Glomerular visceral epithelial cell (primary cell): Measurements from ENCODE around the gene POLDIP3.
A peak's percentile ranks its signal among the peaks of the same experiment; 100 is the strongest.

ENCODE experiments used
- DNase-seq: peaks from one replicate; pipeline ENCODE4 v3.0.0-alpha.2; 2016; ENCODE audit errors: extremely low spot score

Gene POLDIP3, protein sequence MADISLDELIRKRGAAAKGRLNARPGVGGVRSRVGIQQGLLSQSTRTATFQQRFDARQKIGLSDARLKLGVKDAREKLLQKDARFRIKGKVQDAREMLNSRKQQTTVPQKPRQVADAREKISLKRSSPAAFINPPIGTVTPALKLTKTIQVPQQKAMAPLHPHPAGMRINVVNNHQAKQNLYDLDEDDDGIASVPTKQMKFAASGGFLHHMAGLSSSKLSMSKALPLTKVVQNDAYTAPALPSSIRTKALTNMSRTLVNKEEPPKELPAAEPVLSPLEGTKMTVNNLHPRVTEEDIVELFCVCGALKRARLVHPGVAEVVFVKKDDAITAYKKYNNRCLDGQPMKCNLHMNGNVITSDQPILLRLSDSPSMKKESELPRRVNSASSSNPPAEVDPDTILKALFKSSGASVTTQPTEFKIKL

DNA sequence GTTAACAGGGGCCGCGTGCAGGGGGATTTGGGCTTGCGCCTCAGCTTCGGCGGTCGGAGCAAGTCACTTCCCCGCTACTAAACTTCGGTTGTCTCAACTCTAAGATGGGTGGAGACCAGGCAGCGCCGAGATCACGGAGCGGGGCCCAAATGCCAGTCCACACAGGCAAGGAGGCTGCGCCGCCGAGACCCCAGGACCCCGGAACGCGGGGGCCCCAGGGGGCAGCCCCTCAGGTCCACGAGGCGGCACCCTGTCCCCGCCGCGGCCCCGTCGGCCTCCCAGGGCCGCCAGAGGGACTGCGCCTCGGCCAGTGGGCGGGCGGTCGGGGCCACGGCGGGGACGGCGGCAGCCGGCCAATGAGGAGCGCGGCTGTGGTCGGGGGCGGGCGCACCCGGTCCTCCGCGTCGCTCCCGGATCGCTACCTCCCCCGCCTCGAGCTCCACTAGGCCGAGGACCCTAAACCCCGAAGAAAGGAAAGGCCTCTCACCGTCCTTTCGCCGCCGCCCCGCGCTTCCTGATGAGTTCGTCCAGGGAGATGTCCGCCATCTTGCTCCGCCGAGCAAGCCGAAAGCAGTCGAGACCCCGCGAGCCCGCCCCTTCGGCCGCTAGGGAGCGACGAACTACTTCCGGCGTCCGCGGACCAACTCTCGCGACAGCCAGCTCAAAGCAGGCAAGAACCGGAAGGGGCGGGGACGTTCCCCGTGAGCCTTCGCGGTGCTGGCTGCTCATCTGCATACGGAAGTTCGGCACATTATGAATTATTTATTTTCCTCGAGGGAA is at the start of gene POLDIP3:
POLDIP3 (minus strand) TSS at position 572 of the 780 bp plus-strand sequence; CDS start at position 546, 26 bp downstream.
- DNase-seq, result peak; percentile 97

DNA sequence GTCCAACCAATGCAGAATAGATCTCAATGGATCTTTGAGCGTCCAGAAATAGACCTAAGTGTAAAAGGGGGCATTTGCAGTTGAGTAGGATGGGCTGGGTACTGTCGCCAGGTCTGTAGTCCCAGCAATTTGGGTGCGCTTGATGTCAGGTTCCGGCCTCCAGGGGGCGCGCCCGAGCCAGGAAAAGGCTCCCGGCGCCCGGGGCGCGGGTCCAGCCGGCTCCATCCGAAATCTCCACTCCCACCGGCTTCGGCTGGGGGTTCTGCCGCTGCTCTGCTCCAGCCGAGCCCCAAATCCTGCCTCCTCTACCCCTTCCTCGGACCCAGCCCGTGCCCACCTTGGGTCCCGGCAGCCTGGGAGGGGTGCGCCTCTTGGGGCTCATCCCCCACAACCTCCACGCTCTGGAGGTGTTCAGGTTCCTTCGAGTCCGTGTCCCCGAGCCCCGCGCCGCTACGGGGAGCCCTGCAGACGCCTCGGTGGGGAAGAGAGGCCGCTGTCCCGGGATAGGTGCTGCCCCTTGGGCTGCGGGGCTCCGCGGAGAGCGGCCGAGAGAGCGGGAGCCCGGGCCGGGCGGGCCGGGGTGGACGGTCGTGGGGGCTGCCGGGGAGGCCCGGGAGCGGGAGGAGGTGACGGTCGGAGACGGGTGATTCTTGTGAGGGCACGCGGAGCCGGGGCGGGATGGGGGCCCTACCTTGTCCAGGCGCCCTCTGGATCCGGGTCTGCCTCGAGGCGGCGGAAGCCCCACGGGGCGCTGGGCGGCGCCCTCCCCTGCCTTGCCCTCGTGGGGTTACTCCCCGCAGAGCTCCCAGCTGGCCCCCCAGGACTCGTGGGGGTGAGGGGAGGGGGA is 47.5 kb upstream of the POLDIP3 start:
- peak; percentile 69 for DNase-seq

DNA sequence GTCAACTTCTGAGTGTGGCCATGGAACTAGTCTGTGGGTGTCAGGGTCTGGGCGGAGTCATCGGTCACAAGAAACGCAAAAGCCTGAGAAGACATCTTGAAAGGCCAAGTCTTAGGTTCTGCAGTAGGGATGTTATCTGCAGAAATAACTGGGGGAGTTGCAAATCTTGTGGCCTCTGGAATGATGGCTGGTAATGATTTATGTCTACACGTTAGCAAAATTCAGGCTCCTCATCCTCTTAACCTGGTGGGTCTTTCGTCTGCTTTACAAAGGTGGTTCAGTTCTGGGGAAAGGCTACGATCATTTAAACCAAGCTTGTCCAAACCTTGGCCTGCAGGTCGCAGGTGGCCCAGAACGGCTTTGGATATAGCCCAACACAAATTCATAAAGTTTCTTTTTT is 41.9 kb upstream of the POLDIP3 start:
- no peak for DNase-seq

GRCh38 chr22:42655693-42656092 is 41.0 kb upstream of the POLDIP3 start:
- no peak for DNase-seq

DNA sequence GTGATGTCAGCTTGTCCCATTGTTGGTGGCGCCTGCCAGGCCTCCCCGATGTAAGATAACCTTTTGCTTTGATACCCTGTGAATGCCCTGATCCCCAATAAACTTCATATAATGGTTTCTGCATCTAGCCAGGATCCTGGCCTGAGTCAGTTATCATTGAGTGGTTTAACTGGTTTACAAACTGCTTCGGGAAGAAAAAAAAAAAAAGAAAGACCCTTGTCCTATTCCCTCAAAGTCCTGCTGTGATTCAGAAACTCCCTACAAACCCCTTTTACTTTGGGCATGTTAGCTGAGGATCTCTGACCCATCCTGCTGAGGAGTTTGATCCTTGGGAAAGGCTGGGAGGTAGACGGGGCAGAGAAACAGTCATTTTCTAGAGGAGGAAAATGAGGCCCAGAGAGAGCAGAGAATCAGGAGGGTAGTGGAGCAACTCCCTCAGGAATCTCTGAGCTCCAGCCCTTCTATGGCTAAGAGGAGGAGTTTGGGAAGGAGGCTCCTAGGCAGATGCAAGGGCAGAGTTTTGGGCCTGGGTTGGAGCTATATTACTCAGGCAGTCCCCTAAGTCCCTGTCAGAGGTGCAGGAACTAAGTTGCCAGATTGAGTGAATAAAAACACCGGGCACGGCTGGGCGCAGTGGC is 39.9 kb upstream of the POLDIP3 start:
- DNase-seq, result no peak

DNA sequence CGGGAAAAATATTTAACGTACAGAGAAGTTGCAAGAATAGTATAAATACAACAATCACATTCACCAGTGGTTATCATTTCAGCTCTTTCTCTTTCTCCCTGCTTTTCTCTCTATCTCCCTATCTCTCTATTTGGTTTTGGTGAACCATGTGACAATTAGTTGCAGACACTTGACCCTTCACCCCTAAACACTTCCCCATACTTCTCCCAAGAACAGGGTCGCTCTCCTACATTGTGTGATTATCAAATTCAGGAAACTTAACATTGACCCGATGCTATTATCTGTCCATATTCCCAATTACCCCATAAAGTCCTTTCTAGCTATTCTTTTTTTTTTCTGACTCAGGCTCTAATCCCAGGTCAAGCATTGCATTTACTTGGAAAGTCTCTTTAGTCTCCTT is 39.3 kb upstream of the POLDIP3 start:
- DNase-seq, result no peak

- DNase-seq, result peak; percentile 51
Observed at GRCh38 chr22:42651134-42651533, 36.5 kb upstream of the POLDIP3 start.

DNA sequence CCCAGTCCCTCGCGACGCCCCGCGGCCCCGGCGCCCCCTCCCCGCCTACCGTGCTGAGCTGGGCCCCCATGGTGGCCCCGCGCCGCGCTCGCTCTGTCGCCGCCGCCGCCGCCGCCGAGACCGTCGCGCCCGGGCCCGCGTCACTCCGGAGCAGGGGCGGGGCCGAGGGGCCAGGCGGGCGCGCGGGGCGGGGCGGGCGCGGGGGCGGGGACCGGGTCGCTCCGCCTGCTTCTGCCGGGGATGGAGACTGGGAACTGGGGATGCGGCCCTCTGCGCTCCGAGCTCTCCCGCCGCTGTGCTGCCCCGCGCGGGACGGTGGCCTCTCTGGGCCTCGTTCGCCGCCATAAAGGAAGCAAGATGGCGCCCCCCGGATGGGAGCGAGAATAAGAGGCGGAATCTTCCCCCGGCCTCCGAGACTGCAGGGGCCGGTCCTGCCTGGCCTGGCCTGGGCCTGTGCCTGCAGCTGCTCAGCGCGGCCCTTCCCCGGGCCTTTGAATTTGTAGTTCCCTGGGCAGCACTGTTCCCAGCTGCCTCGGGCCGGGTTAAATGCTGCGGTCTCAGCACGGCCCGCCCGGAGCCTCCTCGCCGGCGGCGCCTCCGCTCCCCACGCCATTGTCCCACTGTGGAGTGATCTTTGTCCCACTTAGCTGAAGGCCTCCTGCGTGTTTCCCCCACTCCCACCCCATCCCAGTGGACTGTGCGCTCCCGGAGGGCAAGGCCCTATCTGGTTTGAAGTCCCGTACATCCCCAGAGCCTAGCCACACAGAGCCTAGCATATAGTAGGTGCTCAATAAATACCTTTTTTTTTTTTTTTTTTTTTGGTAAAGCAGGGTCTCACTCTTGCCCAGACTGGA is 34.8 kb upstream of the POLDIP3 start, which contains the start of gene CYB5R3:
CYB5R3 (minus strand) TSS at position 147 of the 854 bp plus-strand sequence; CDS start at position 70, 77 bp downstream.
- peak; percentile 80 for DNase-seq

GRCh38 chr22:42648368-42649245 is 33.9 kb upstream of the POLDIP3 start:
- DNase-seq, result peak; percentile 47

DNA sequence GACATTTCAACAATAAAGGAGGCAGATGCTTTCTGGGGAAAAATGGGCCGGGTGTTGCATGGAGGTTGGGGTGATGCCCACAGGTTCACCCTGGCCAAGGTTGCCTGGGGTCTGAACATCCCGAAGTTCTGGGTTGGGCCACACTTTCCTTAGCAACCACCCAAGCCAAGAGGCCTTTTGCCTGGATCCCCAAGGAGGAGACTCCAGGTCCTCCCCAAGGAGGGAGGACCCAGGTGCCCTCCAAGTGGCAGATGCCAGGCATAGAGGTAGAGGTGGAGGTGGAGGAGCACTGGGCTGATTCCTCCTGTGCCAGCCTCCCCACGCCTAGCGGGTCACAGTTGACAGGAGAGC is 33.3 kb upstream of the POLDIP3 start:
- no peak for DNase-seq

- DNase-seq, result peak; percentile 41
Observed at GRCh38 chr22:42646569-42647525, 32.2 kb upstream of the POLDIP3 start.

DNA sequence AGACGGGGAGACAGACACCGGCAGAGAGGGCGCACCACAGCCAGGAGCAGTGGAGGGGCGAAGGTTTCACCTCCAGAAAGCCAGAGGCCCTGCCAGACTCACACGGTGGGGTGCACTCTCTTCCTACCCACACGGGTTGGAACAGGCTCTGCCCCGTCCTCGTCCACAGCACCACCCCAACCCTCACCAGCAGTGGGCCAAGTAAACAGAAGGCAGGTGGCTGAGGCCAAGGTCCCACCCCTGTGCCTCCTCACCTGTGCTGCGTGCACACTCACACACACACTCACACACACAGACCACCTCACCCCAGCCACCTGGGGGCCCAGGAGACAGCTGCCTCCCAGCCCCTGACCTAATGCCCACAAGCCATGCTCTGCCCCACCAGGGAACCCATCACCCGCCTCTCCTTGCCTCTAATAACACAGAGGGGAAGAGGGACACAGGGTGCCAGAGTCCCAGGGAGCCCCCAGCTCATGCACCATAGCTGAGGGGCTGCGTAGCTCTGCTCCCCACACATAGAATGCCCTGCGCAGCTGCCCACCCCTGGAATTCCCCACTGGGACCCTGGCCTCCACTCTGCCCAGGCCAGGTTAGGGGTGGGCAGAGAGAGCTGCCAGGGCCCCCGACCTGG is 31.4 kb upstream of the POLDIP3 start:
- DNase-seq, result no peak

DNA sequence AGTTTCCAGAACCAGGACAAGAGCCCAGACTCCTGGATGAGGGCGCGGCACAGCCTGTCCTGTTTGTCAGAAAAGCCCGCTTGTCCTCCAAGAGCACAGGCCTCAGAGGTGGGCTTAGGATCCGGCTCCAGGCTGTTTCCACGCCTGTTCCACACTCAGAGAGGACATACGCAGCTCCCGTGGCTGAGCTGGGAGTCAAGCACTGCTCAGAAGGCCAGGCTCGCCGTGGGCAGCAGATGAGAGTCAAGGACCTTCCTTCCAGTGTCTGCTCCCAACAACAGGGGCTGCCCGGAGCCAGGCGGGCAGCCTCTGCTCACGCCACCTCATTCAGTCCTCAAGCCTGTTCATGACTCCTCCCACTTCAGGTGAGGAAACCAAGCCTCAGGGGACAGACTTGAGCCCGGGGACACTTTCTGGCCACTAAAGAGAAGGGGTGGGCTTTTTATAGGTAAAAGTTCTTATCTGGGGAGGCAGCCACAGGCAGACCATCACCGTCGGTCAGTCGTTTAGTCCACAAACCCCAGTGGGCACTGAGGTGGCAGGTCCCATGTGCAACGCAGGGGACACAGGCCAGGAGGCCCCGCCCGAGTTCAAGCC is 30.8 kb upstream of the POLDIP3 start:
- no peak for DNase-seq

- no peak for DNase-seq
Observed at GRCh38 chr22:42644422-42645340, 30.0 kb upstream of the POLDIP3 start.

GRCh38 chr22:42643634-42644421 is 29.1 kb upstream of the POLDIP3 start:
- no peak for DNase-seq
